ENCODE data around the gene TMEM52B.

DNA sequence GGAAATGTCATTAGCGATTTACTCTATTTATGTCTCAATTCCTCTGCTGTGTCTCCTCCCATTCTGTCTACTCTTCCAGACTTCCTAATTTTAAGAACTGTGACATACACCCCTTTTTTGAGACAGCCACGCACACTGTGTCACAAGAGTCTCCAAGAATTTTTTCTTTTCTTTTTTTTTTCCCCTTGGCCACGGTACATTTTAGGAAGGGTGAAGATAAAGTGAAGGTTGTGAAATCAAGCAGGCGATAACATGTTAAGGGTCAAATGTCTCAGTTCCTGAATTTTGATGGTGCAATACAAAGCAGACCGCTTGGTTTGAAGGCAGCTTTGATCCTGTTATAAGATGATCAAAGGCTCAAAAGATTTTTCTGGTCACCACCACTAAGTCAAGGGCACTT lies 11.2 kb upstream of the TMEM52B start:
- TF ChIP-seq TCF7L2 (IDR thresholded peaks at IDR 0.05; ENCODE audit: low read depth, low read length) (no peak), SIN3A (IDR thresholded peaks at IDR 0.05; ENCODE audit: borderline replicate concordance, insufficient read depth, low read depth, low read length) (no peak), POLR2AphosphoS5 (IDR thresholded peaks at IDR 0.05; ENCODE audit: low read depth, low read length) (no peak)
- TF ChIP-seq, protein P1, sequence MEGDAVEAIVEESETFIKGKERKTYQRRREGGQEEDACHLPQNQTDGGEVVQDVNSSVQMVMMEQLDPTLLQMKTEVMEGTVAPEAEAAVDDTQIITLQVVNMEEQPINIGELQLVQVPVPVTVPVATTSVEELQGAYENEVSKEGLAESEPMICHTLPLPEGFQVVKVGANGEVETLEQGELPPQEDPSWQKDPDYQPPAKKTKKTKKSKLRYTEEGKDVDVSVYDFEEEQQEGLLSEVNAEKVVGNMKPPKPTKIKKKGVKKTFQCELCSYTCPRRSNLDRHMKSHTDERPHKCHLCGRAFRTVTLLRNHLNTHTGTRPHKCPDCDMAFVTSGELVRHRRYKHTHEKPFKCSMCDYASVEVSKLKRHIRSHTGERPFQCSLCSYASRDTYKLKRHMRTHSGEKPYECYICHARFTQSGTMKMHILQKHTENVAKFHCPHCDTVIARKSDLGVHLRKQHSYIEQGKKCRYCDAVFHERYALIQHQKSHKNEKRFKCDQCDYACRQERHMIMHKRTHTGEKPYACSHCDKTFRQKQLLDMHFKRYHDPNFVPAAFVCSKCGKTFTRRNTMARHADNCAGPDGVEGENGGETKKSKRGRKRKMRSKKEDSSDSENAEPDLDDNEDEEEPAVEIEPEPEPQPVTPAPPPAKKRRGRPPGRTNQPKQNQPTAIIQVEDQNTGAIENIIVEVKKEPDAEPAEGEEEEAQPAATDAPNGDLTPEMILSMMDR (IDR thresholded peaks at IDR 0.05) = no peak
- TF ChIP-seq, protein P2, sequence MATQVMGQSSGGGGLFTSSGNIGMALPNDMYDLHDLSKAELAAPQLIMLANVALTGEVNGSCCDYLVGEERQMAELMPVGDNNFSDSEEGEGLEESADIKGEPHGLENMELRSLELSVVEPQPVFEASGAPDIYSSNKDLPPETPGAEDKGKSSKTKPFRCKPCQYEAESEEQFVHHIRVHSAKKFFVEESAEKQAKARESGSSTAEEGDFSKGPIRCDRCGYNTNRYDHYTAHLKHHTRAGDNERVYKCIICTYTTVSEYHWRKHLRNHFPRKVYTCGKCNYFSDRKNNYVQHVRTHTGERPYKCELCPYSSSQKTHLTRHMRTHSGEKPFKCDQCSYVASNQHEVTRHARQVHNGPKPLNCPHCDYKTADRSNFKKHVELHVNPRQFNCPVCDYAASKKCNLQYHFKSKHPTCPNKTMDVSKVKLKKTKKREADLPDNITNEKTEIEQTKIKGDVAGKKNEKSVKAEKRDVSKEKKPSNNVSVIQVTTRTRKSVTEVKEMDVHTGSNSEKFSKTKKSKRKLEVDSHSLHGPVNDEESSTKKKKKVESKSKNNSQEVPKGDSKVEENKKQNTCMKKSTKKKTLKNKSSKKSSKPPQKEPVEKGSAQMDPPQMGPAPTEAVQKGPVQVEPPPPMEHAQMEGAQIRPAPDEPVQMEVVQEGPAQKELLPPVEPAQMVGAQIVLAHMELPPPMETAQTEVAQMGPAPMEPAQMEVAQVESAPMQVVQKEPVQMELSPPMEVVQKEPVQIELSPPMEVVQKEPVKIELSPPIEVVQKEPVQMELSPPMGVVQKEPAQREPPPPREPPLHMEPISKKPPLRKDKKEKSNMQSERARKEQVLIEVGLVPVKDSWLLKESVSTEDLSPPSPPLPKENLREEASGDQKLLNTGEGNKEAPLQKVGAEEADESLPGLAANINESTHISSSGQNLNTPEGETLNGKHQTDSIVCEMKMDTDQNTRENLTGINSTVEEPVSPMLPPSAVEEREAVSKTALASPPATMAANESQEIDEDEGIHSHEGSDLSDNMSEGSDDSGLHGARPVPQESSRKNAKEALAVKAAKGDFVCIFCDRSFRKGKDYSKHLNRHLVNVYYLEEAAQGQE (IDR thresholded peaks at IDR 0.05; ENCODE audit: insufficient read depth in 1 of 2, low read depth in 2 of 2, low read length in 1 of 2) = no peak
